CD14-positive monocyte (primary cell): Measurements from ENCODE around the gene ZKSCAN4. TPM values are rescaled to one million over a fixed set of nuclear protein-coding genes. Genes with fewer than 3 reads are reported as not detected.

Source experiments
- DNase-seq, 3 donors: peaks; one replicate each; pipeline ENCODE4 v3.0.0-alpha.2; 2011 to 2022
- H2AFZ ChIP-seq: 2 replicates; pipeline ENCODE4 v1.6.0; 2012; ENCODE audit warnings: mild to moderate bottlenecking, low read depth, low read length, inconsistent platforms; ENCODE audit not compliant: insufficient read depth, poor library complexity, severe bottlenecking
- H3K27ac ChIP-seq, 2 donors: 1 replicate in 1 of 2; 2 replicates in 1 of 2; pipeline ENCODE4 v1.5.1; 2012 to 2013; ENCODE audit warnings: low read length in 2 of 2, control low read depth in 1 of 2, inconsistent platforms in 1 of 2, low read depth in 1 of 2, mild to moderate bottlenecking in 1 of 2
- H3K27me3 ChIP-seq, 2 donors: one replicate each; pipeline versions ENCODE4 v1.6.0 to v1.6.1; 2011 to 2013; ENCODE audit warnings: low read length in 2 of 2; ENCODE audit not compliant: control insufficient read depth in 2 of 2, insufficient read depth in 2 of 2
- H3K36me3 ChIP-seq, 2 donors: replicated peaks in 1 of 2; 1 replicate in 1 of 2; 2 replicates in 1 of 2; pipeline versions ENCODE4 v1.5.1 to v1.6.1; 2012 to 2013; ENCODE audit warnings: low read length in 2 of 2, control low read depth in 1 of 2, inconsistent platforms in 1 of 2, mild to moderate bottlenecking in 1 of 2; ENCODE audit not compliant: insufficient read depth in 2 of 2, control insufficient read depth in 1 of 2
- H3K4me1 ChIP-seq, 2 donors: 1 replicate in 1 of 2; 2 replicates in 1 of 2; pipeline versions ENCODE4 v1.5.1 to v1.6.1; 2012 to 2013; ENCODE audit warnings: low read length in 2 of 2, control low read depth in 1 of 2, inconsistent platforms in 1 of 2, mild to moderate bottlenecking in 1 of 2, moderate library complexity in 1 of 2; ENCODE audit not compliant: insufficient read depth in 2 of 2, control insufficient read depth in 1 of 2
- H3K4me2 ChIP-seq: replicated peaks from 2 replicates; pipeline ENCODE3; 2012; ENCODE audit warnings: low read length, moderate library complexity, mild to moderate bottlenecking; ENCODE audit not compliant: poor library complexity, severe bottlenecking; ENCODE audit errors: extremely low read depth
- H3K4me3 ChIP-seq, 3 experiments: fragments of 200-600 bp in 1 of 3; sonication (generic) in 1 of 3; replicated peaks in 1 of 3; 1 replicate in 2 of 3; 2 replicates in 1 of 3; pipeline ENCODE4 v1.5.1; 2011 to 2013; ENCODE audit warnings: low read length in 3 of 3, mild to moderate bottlenecking in 3 of 3, control low read depth in 2 of 3, low read depth in 2 of 3, inconsistent platforms in 1 of 3, moderate library complexity in 1 of 3
- H3K79me2 ChIP-seq: 2 replicates; pipeline ENCODE4 v1.6.0; 2012; ENCODE audit warnings: mild to moderate bottlenecking, control low read depth, inconsistent platforms, low read length, moderate library complexity; ENCODE audit not compliant: insufficient read depth
- H3K9ac ChIP-seq: 2 replicates; pipeline ENCODE4 v1.6.0; 2017; ENCODE audit warnings: low read length, mild to moderate bottlenecking; ENCODE audit not compliant: insufficient read depth, poor library complexity, severe bottlenecking
- H3K9me3 ChIP-seq, 2 donors: replicated peaks in 1 of 2; 1 replicate in 1 of 2; 2 replicates in 1 of 2; pipeline versions ENCODE4 v1.5.1 to v1.6.1; 2012 to 2013; ENCODE audit warnings: low read length in 2 of 2, control low read depth in 1 of 2; ENCODE audit not compliant: control insufficient read depth in 1 of 2, insufficient read depth in 1 of 2
- H4K20me1 ChIP-seq: 2 replicates; pipeline ENCODE4 v1.6.0; 2012; ENCODE audit warnings: mild to moderate bottlenecking, low read length, control low read depth, moderate library complexity; ENCODE audit not compliant: insufficient read depth
- H3K27ac Mint-ChIP-seq, 7 donors: one replicate each; pipeline ENCODE4 v1.8.0; 2020; ENCODE audit warnings: mild to moderate bottlenecking in 7 of 7, mixed read lengths in 7 of 7, moderate library complexity in 6 of 7, inconsistent platforms in 2 of 7
- H3K27me3 Mint-ChIP-seq, 3 donors: one replicate each; pipeline ENCODE4 v1.8.0; 2021 to 2022; ENCODE audit warnings: low read depth in 3 of 3, mild to moderate bottlenecking in 3 of 3, mixed read lengths in 3 of 3, moderate library complexity in 3 of 3, inconsistent platforms in 1 of 3
- H3K36me3 Mint-ChIP-seq, 2 donors: one replicate each; pipeline ENCODE4 v1.8.0; 2020; ENCODE audit warnings: mixed read lengths in 2 of 2, inconsistent platforms in 1 of 2, mild to moderate bottlenecking in 1 of 2
- H3K4me1 Mint-ChIP-seq: one replicate; pipeline ENCODE4 v1.8.0; 2020; ENCODE audit warnings: mild to moderate bottlenecking, mixed read lengths
- H3K4me3 Mint-ChIP-seq, 2 donors: one replicate each; pipeline ENCODE4 v1.8.0; 2020; ENCODE audit warnings: mild to moderate bottlenecking in 2 of 2, mixed read lengths in 2 of 2, moderate library complexity in 1 of 2
- H3K9me3 Mint-ChIP-seq, 7 donors: one replicate each; pipeline ENCODE4 v1.8.0; 2020 to 2022; ENCODE audit warnings: mixed read lengths in 7 of 7, mild to moderate bottlenecking in 6 of 7, moderate library complexity in 6 of 7, inconsistent platforms in 2 of 7
- WGBS: methylation state at CpG from one replicate; pipeline ENCODE4 v1.1.5; 2013; ENCODE audit warnings: missing lambda C conversion rate; ENCODE audit not compliant: insufficient coverage; 5-methylcytosine and 5-hydroxymethylcytosine counted together
- intact Hi-C, 2 donors: fragments of 100-400 bp; cut with micrococcal nuclease; formaldehyde crosslinking; loops; one replicate each; pipeline versions ENCODE4 v1.15.0 to v1.15.1; 2023
- polyA plus RNA-seq, 3 donors: library from polyadenylated mRNA; depleted of rRNA in 1 of 3; unstranded in 2 of 3; stranded (reverse) in 1 of 3; fragments of 300-500 nt in 2 of 3; fragments of >200 nt in 1 of 3; fragmentation: Illumina TruSeq in 2 of 3; gene quantifications; 1 replicate in 2 of 3; 2 replicates in 1 of 3; pipeline ENCODE4 v1.2.3, GENCODE V29; 2012 to 2021
- TF ChIP-seq, protein P1 (sequence below): fragments of 200-600 bp; IDR thresholded peaks from one replicate; pipeline ENCODE4 v1.8.0; 2022; ENCODE audit warnings: antibody characterized with exemption, mild to moderate bottlenecking

Gene ZKSCAN4
- polyA plus RNA-seq, 3 donors: 1.5 to 2.0 (median 1.6) TPM

DNA sequence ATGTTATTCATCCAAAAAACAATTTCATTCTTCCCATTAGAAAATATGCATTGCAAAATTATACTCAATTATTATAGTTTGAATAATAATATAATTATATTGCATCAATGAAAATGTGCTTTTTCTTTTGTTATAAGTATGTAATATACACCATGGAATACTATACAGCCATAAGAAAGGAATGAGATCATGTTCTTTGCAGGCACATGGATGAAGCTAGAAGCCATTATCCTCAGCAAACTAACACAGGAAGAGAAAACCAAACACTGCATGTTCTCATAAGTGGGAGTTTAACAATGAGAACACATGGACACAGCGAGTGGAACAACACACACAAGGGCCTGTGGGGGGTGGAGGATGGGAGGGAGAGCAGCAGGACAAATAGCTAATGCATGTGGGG, 5.0 kb upstream of the ZKSCAN4 start:
- Histone ChIP-seq H3K27ac (no peak overlapping the region), H2AFZ (no peak overlapping the region), H3K4me2 (no peak overlapping the region), H3K9me3 (peaks cover 4 to 16% of the 10 kb centered on the region in 2 donors), H3K27me3 (peaks cover 0 to 2% of the 10 kb centered on the region in 2 donors), H3K36me3 (no peaks in the 10 kb centered on the region), H3K4me3 (no peak overlapping the region), H3K4me1 (peaks cover 32 to 38% of the 10 kb centered on the region in 2 donors), H3K9ac (no peak overlapping the region), H3K79me2 (peaks cover under 1% of the 10 kb centered on the region), H4K20me1 (no peaks in the 10 kb centered on the region)
- Mint-ChIP-seq H3K9me3 (peaks cover 16 to 34% (median 23%) of the 10 kb centered on the region in 7 donors), H3K36me3 (peaks cover 4% of the 10 kb centered on the region in 2 donors), H3K4me3 (no peak overlapping the region), H3K27ac (no peak overlapping the region), H3K27me3 (peaks cover 0 to 9% (median 3%) of the 10 kb centered on the region in 3 donors), H3K4me1 (peaks cover 30% of the 10 kb centered on the region)
- TF ChIP-seq, protein P1, sequence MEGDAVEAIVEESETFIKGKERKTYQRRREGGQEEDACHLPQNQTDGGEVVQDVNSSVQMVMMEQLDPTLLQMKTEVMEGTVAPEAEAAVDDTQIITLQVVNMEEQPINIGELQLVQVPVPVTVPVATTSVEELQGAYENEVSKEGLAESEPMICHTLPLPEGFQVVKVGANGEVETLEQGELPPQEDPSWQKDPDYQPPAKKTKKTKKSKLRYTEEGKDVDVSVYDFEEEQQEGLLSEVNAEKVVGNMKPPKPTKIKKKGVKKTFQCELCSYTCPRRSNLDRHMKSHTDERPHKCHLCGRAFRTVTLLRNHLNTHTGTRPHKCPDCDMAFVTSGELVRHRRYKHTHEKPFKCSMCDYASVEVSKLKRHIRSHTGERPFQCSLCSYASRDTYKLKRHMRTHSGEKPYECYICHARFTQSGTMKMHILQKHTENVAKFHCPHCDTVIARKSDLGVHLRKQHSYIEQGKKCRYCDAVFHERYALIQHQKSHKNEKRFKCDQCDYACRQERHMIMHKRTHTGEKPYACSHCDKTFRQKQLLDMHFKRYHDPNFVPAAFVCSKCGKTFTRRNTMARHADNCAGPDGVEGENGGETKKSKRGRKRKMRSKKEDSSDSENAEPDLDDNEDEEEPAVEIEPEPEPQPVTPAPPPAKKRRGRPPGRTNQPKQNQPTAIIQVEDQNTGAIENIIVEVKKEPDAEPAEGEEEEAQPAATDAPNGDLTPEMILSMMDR: no peak
- no peak for DNase-seq
- no CpG with 5 or more reads among the region's 1 CpG for WGBS
- intact Hi-C loops: loop anchor here (5.0 to 10.0 kb wide), 2 partner anchors 80 to 122 kb away; partner anchors contain the start of gene ZSCAN31 (in 1 of the 2)

DNA sequence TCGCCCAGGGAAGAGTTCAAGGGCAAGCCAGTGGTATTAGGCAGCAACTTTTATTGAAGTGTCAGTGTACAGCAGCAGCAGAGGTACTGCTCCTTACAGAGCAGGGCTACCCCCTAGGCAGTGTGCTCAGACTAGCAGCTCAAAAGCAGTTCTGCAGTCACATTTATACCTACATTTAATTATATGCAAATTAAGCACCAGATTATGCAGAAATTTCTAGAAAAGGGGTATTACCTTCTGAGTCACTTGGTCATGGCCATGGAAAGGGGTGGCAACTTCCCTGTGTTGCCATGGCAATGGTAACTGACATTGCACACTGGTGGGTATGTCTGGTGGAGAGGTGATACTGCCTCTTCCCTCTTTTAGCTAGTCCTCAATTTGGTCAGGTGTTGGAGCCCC, 2.1 kb upstream of the ZKSCAN4 start:
- intact Hi-C loops: loop anchor here (5.0 to 10.0 kb wide), 2 partner anchors 119 to 172 kb away; partner anchors contain the start of gene ZNF165 (in 1 of the 2)
- Histone ChIP-seq H3K27ac (peak overlapping the region in 1 of 2 donors; percentile 73), H3K79me2 (peaks cover 16% of the 10 kb centered on the region), H3K9me3 (peaks cover 0 to 6% of the 10 kb centered on the region in 2 donors), H3K4me2 (peak overlapping the region; percentile 45), H3K4me1 (peaks cover 38 to 47% of the 10 kb centered on the region in 2 donors), H2AFZ (peak overlapping the region; percentile 89), H3K9ac (peak overlapping the region; percentile 22), H3K4me3 (peak overlapping the region in 1 of 3 experiments; percentile 83), H3K27me3 (no peaks in the 10 kb centered on the region), H3K36me3 (peaks cover 0 to 8% of the 10 kb centered on the region in 2 donors), H4K20me1 (no peaks in the 10 kb centered on the region)
- H3K4me1 Mint-ChIP-seq: peaks cover 42% of the 10 kb centered on the region
- peaks cover 4 to 15% (median 10%) of the 10 kb centered on the region in 7 donors for H3K9me3 Mint-ChIP-seq
- 90% methylated on average over 1 of the region's 1 CpG for WGBS
- H3K4me3 Mint-ChIP-seq: no peak overlapping the region
- no peaks in the 10 kb centered on the region for H3K27me3 Mint-ChIP-seq
- peak; percentile 54 to 74 (median 55) for DNase-seq
- peaks cover 0 to 3% of the 10 kb centered on the region in 2 donors for H3K36me3 Mint-ChIP-seq
- TF ChIP-seq, protein P1: no peak
- H3K27ac Mint-ChIP-seq: peak overlapping the region in 5 of 7 donors; percentile 46 to 88 (median 65)
